ENCODE measurements around the gene ATP8A1.

DNA sequence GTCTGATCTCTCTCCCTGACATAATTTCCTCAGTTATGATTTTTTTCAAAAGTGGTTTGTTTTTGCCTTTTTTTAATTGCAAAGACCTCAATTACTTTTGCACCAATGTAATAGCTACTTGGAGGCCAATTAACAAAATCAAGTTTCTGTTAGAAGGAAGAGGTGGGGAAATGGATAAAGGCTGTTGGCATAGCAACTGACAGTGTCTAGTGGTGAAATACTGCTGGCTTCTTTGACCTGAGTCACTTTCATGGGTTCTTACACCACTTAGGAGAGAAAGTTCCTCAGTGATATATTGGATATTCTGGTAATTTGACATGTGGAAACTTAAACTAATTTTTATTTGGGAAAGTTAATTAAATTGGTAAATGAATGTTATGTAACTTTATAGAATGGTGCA lies 26.5 kb upstream of the ATP8A1 start:
- TF ChIP-seq, protein P1, sequence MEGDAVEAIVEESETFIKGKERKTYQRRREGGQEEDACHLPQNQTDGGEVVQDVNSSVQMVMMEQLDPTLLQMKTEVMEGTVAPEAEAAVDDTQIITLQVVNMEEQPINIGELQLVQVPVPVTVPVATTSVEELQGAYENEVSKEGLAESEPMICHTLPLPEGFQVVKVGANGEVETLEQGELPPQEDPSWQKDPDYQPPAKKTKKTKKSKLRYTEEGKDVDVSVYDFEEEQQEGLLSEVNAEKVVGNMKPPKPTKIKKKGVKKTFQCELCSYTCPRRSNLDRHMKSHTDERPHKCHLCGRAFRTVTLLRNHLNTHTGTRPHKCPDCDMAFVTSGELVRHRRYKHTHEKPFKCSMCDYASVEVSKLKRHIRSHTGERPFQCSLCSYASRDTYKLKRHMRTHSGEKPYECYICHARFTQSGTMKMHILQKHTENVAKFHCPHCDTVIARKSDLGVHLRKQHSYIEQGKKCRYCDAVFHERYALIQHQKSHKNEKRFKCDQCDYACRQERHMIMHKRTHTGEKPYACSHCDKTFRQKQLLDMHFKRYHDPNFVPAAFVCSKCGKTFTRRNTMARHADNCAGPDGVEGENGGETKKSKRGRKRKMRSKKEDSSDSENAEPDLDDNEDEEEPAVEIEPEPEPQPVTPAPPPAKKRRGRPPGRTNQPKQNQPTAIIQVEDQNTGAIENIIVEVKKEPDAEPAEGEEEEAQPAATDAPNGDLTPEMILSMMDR (IDR thresholded peaks at IDR 0.05; ENCODE audit: borderline replicate concordance, extremely low read depth, low read length, poor library complexity, severe bottlenecking): no peak
- TF ChIP-seq EZH2 (IDR thresholded peaks at IDR 0.05; ENCODE audit: borderline replicate concordance, low read depth, low read length, severe bottlenecking): no peak
